ENCODE measurements around the gene NHERF1. TPM values are rescaled to one million over a fixed set of nuclear protein-coding genes. Genes with fewer than 3 reads are reported as not detected.

The NHERF1 gene
- total RNA-seq, 1 experiment from 2014 or later: 83.6 TPM

- ChIA-PET POLR2A (ENCODE audit: unreplicated experiment) (no interaction called here), CTCF (no interaction called here)
- H3K27ac ChIP-seq: no peak overlapping the region
- no peaks in the 10 kb centered on the region for H3K4me1 ChIP-seq (replicated peaks; ENCODE audit: insufficient read depth)
- H2AFZ ChIP-seq: no peak overlapping the region
- intact Hi-C loops (cut with micrococcal nuclease; ENCODE audit: unreplicated experiment): no loop called here
- no peaks in the 10 kb centered on the region for H3K9me2 ChIP-seq (ENCODE audit: insufficient read depth)
- TF ChIP-seq CTCF (conservative IDR thresholded peaks at IDR 0.05) (no peak), EZH2 (IDR thresholded peaks at IDR 0.05; ENCODE audit: low read depth) (no peak)
- no peaks in the 10 kb centered on the region for H3K79me2 ChIP-seq (ENCODE audit: low read depth)
- no peaks in the 10 kb centered on the region for H3K36me3 ChIP-seq (ENCODE audit: low read depth)
- peaks cover 14% of the 10 kb centered on the region for H3F3A ChIP-seq (ENCODE audit: insufficient read depth, low read depth)
- DNase-seq: no peak
- H3K27me3 ChIP-seq (ENCODE audit: insufficient read depth, low read depth): peaks cover 42% of the 10 kb centered on the region; the same call in 1 of the 2 replicates
- no peaks in the 10 kb centered on the region for H3K9me3 ChIP-seq (ENCODE audit: insufficient read depth, low read depth)
- H4K20me1 ChIP-seq (ENCODE audit: insufficient read depth): no peaks in the 10 kb centered on the region
- H3K4me2 ChIP-seq: no peak overlapping the region
- no TSS peak for BruUV-seq (replicated peaks)
- no peak overlapping the region for H3K4me3 ChIP-seq
Observed at GRCh38 chr17:74728702-74729075, 19.7 kb upstream of the NHERF1 start.

- POLR2A ChIA-PET (ENCODE audit: unreplicated experiment): no interaction called here
- no peak overlapping the region for H3K4me3 ChIP-seq
- no peaks in the 10 kb centered on the region for H3K9me2 ChIP-seq (ENCODE audit: insufficient read depth)
- no peaks in the 10 kb centered on the region for H3K79me2 ChIP-seq (ENCODE audit: low read depth)
- no peaks in the 10 kb centered on the region for H4K20me1 ChIP-seq (ENCODE audit: insufficient read depth)
- intact Hi-C loops (cut with micrococcal nuclease; ENCODE audit: unreplicated experiment): no loop called here
- H3K4me1 ChIP-seq (replicated peaks; ENCODE audit: insufficient read depth): no peaks in the 10 kb centered on the region
- peaks cover 14% of the 10 kb centered on the region for H3F3A ChIP-seq (ENCODE audit: insufficient read depth, low read depth)
- peaks cover 42% of the 10 kb centered on the region; the same call in 1 of the 2 replicates for H3K27me3 ChIP-seq (ENCODE audit: insufficient read depth, low read depth)
- H3K27ac ChIP-seq: no peak overlapping the region
- H3K4me2 ChIP-seq: no peak overlapping the region
- CTCF ChIA-PET: no interaction called here
- H3K36me3 ChIP-seq (ENCODE audit: low read depth): no peaks in the 10 kb centered on the region
- H3K9me3 ChIP-seq (ENCODE audit: insufficient read depth, low read depth): no peaks in the 10 kb centered on the region
- no peak overlapping the region for H2AFZ ChIP-seq
- TF ChIP-seq CTCF (conservative IDR thresholded peaks at IDR 0.05): no peak
- no peak for TF ChIP-seq EZH2 (IDR thresholded peaks at IDR 0.05; ENCODE audit: low read depth)
- DNase-seq: no peak
- no TSS peak for BruUV-seq (replicated peaks)
Observed at GRCh38 chr17:74729368-74729767, 19.1 kb upstream of the NHERF1 start.

- H3K9me3 ChIP-seq (ENCODE audit: insufficient read depth, low read depth): no peaks in the 10 kb centered on the region
- H3F3A ChIP-seq (ENCODE audit: insufficient read depth, low read depth): peaks cover 14% of the 10 kb centered on the region
- H3K27me3 ChIP-seq (ENCODE audit: insufficient read depth, low read depth): peaks cover 42% of the 10 kb centered on the region; the same call in 1 of the 2 replicates
- H3K4me3 ChIP-seq: no peak overlapping the region
- no peak overlapping the region for H3K27ac ChIP-seq
- intact Hi-C loops (cut with micrococcal nuclease; ENCODE audit: unreplicated experiment): no loop called here
- no peak overlapping the region for H3K4me2 ChIP-seq
- no peak for DNase-seq
- H3K79me2 ChIP-seq (ENCODE audit: low read depth): no peaks in the 10 kb centered on the region
- H2AFZ ChIP-seq: no peak overlapping the region
- H3K36me3 ChIP-seq (ENCODE audit: low read depth): no peaks in the 10 kb centered on the region
- ChIA-PET CTCF (no interaction called here), POLR2A (ENCODE audit: unreplicated experiment) (no interaction called here)
- H3K9me2 ChIP-seq (ENCODE audit: insufficient read depth): no peaks in the 10 kb centered on the region
- BruUV-seq (replicated peaks): no TSS peak
- H3K4me1 ChIP-seq (replicated peaks; ENCODE audit: insufficient read depth): no peaks in the 10 kb centered on the region
- TF ChIP-seq EZH2 (IDR thresholded peaks at IDR 0.05; ENCODE audit: low read depth) (no peak), CTCF (conservative IDR thresholded peaks at IDR 0.05) (no peak)
- no peaks in the 10 kb centered on the region for H4K20me1 ChIP-seq (ENCODE audit: insufficient read depth)
Observed at GRCh38 chr17:74729866-74730265, 18.6 kb upstream of the NHERF1 start.
